HG02798 (cell line): Measurements from ENCODE around the gene RBM39.
"Not testable (repeated sequence)": the region's sequence is repeated elsewhere in the genome, so short reads cannot be mapped to it uniquely, and the experiment has no call there.

ENCODE experiments used
- ATAC-seq: cut with Tn5 transposase; IDR thresholded peaks from one replicate; pipeline ENCODE4 v1.9.1; 2021; ENCODE audit warnings: mild to moderate bottlenecking; ENCODE audit not compliant: unreplicated experiment, poor library complexity

Gene RBM39

GRCh38 chr20:35757098-35757705 is 15.1 kb upstream of the RBM39 start:
- no peak for ATAC-seq

DNA sequence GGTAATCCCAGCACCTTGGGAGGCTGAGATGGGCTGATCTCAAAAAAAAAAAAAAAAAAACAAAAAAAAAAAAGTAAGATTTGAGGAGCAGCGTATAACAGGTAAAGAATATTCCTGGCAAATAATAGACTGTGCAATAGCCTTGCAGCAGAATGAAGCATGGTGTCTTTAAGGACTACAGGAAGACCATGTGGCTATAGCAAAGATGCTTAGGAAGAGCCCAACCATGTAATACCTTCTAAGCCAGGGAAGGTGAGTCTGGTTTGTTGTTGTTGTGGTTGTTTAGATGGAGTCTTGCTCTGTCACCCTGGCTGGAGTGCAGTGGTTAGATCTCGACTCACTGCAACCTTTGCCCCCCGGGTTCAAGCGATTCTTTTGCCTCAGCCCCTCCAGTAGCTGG is 14.3 kb upstream of the RBM39 start:
- no peak for ATAC-seq

- no peak for ATAC-seq
Measured at GRCh38 chr20:35750611-35751010, 8.6 kb upstream of the RBM39 start.

GRCh38 chr20:35744492-35744841 is 2.4 kb upstream of the RBM39 start:
- ATAC-seq: not testable (repeated sequence)

GRCh38 chr20:35743693-35744491 is 1.8 kb upstream of the RBM39 start:
- ATAC-seq: no peak

DNA sequence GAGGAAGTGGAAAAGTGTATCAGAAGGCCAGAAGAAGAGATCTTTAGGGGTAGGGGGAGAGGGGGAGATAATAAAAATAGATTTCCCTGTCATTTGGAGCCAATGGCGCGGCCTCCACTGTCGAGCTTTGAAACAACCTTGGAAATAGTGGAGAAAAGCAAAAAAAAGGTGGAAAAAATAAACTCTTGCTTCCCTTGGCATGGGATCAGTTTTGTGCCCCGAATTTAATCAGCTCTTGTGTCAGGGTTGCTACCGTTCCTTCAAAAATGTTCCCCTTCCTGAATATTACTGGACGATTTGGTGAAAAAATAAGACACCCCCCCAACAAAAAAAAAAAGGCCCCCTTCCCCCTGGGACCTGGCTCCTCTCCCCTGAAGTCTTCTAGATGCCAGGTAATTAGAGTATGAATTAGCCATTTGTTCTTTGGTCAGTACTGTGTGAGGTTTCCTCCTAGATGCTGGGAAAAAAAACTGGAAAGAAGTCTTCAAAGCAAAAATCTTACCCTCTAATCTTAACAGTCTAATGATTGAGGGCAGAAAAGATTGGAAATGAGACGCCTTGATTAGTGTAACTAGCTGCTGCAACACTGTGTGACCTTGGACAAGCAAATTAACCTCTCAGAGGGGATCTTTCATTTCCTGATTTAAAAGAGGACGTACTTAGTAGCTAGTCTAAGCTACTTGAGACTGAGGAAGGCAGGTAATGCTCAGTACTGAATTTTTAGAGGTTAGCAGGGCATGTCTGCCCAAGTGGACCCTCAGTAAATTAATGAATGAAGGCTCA is 872 bp upstream of the RBM39 start:
- no peak for ATAC-seq

GRCh38 chr20:35739294-35740163 is 2.5 kb downstream of the RBM39 start:
- no peak for ATAC-seq

- ATAC-seq: no peak
Measured at GRCh38 chr20:35738410-35739179, 3.5 kb downstream of the RBM39 start.

GRCh38 chr20:35737865-35738333 is 4.2 kb downstream of the RBM39 start:
- ATAC-seq: no peak

DNA sequence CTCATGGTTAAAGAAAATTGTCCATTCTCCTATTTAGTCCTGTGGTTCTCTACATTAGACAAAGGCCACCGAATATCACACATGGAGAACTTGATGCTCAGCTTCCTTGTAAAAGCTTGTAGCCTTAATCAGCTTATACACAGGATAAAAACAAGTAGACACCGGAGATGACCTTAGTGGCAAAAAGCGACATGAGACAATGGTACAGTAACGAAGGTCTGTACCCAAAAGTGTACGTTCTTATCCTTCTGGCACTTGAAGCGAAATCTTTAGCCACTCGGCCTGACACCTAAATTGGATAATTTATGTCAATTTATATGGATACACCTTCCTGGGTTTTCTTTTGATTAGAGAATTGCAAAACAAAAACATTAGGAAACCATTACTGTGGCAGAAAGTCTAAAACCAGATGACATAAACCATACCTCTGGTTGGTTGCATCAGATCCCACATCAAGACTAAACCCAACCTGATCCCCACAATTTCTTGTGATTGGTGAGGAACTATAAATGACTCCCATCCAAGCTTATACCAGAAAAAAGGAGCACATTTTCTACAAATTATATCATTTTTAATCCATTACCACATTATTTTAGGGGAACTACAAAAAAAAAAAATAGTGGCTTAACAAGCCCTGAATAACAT is 6.1 kb downstream of the RBM39 start:
- ATAC-seq: no peak

GRCh38 chr20:35734777-35735649 is 7.0 kb downstream of the RBM39 start:
- no peak for ATAC-seq

DNA sequence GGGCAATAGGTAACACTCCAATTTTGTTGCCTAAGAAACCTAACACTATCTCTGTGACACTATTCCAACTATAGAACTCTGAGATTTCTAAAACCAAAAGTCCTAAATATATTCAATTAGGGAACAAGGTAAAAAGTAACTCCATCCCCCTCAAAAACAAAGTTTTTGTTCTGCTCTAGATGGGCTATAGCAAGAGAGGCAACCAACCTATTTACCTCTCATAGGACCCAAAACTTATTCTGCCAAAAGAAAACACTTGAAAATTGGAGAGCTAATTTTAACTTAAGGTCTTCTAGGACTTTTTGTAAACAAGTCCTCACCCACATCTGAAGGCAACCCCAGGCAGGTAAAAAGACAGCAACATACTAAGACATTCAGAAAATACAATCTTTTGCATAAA is 7.7 kb downstream of the RBM39 start:
- ATAC-seq: no peak

- ATAC-seq: no peak
Measured at GRCh38 chr20:35732644-35732982, 9.4 kb downstream of the RBM39 start.

DNA sequence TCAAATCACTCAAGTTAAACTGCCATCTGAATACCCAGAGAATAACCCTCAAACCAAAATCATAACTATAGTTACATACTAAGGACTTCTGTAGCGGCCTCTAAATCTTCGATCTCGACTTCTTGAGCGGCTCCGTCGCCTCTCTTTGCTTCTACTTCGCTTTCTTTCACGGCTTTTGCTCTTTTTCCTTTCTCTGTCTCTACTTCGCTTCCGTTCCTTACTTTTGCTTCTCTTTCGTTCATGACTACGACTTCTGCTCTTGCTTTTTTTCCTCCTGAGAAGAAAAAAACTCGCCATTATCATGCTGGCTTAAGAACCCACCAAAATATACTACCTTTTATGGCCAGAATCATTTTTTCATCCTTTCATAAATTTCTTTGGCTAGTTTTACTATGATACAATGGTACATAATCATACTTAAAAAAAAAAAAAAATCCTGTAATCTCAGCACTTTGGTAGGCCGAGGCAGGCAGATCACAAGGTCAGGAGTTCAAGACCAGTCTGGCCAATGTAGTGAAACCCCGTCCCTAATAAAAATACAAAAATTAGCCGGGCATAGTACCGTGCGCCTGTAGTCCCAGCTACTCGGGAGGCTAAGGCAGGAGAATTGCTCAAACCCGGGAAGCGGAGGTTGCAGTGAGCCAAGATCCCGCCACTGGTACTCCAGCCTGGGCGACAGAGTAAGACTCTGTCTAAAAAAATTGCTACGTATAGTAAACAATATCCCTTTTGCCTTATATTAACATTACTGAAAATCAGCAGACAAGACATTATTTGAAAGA is 10.0 kb downstream of the RBM39 start:
- ATAC-seq: no peak

DNA sequence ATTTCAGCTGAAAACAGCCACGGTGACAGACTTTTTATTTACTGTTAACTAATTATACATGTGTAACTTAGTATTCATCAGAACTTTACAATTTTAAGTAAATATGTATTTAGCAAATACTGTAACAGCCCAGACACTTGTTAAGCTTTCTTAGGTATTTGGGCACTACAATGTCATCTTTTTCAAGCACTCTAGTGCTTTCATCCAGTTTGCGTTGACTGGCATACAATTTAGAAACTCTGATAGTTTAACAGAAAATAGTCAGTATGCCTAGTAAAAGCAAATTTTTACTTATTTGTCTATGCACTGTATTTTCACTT is 10.6 kb downstream of the RBM39 start:
- no peak for ATAC-seq

DNA sequence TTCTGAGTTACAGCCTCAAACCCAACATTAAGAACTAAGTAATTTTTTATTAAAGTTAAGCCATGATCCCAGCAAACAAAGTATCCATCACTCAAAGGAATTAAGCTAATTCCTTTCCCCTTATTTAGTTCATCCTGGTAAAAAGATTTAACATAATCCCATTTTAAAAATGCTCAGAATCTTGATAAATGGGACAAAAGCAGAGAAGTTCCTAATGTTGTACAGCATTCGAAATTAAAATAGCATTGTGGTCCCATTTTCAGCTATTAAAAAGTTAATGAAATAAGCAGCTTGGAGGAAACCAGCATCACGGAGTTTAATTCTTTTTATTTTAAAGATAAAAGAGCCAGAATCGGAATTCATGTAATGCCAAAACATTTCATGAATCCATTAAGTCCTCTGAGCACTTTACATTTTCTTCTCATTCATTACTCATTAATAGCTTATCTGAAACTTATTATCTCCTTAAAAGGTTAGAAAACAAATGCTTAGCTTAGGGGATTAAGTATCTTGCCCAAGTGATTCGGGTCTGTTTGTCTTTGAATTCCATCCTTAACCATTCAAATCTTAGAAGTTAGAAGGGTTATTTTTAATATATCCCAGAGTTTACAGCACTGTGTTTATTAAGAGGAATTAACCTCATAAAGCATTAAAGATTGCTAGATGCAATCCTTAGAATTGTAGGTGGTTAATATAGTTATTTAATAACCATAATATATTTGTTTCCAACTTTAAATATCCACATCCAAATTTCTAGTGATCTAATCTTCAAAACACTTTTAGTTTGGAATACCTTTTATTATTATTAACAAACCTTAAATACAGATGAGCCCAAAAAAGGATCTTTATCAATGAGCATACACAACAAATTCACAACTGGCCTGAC is 11.2 kb downstream of the RBM39 start:
- no peak for ATAC-seq
